Liver (tissue), 9 donors: ENCODE measurements around the gene MR1. TPM values are rescaled to one million over a fixed set of nuclear protein-coding genes. Genes with fewer than 3 reads are reported as not detected.

Experiments used
- DNase-seq: peaks from one replicate; pipeline ENCODE4 v3.0.0-alpha.2; 2017; ENCODE audit warnings: low spot score
- H3K27ac ChIP-seq, 2 donors: one replicate each; pipeline ENCODE4 v1.7.0; 2013; ENCODE audit warnings: inconsistent platforms in 2 of 2, low read length in 2 of 2, control low read depth in 1 of 2, low read depth in 1 of 2, mild to moderate bottlenecking in 1 of 2
- H3K27me3 ChIP-seq, 4 donors: one replicate each; pipeline versions ENCODE4 v1.6.1 to v1.7.0; 2013; ENCODE audit warnings: low read length in 3 of 4, inconsistent platforms in 1 of 4, mild to moderate bottlenecking in 1 of 4, moderate library complexity in 1 of 4; ENCODE audit not compliant: control insufficient read depth in 4 of 4, insufficient read depth in 4 of 4
- H3K36me3 ChIP-seq, 4 donors: one replicate each; pipeline versions ENCODE4 v1.6.1 to v1.7.0; 2013; ENCODE audit warnings: low read length in 3 of 4, mild to moderate bottlenecking in 3 of 4, low read depth in 1 of 4, moderate library complexity in 1 of 4; ENCODE audit not compliant: control insufficient read depth in 4 of 4, insufficient read depth in 3 of 4
- H3K4me1 ChIP-seq, 4 donors: one replicate each; pipeline versions ENCODE4 v1.6.1 to v1.7.0; 2013; ENCODE audit warnings: low read length in 3 of 4, mild to moderate bottlenecking in 3 of 4, moderate library complexity in 1 of 4; ENCODE audit not compliant: control insufficient read depth in 4 of 4, insufficient read depth in 4 of 4
- H3K4me3 ChIP-seq, 3 donors: one replicate each; pipeline versions ENCODE4 v1.6.1 to v1.7.0; 2013; ENCODE audit warnings: low read length in 3 of 3, control low read depth in 1 of 3, low read depth in 1 of 3, mild to moderate bottlenecking in 1 of 3
- H3K9ac ChIP-seq, 2 donors: one replicate each; pipeline ENCODE4 v1.7.0; 2013; ENCODE audit warnings: low read length in 2 of 2, mild to moderate bottlenecking in 2 of 2, moderate library complexity in 2 of 2, control low read depth in 1 of 2, low read depth in 1 of 2
- H3K9me3 ChIP-seq, 4 donors: one replicate each; pipeline versions ENCODE4 v1.6.1 to v1.7.0; 2013; ENCODE audit warnings: low read length in 3 of 4; ENCODE audit not compliant: control insufficient read depth in 4 of 4
- ATF3 ChIP-seq: IDR thresholded peaks from 2 replicates; pipeline ENCODE4 v1.6.1; 2016; ENCODE audit warnings: antibody characterized with exemption
- EGR1 ChIP-seq, 2 donors: IDR thresholded peaks; 2 replicates each; pipeline ENCODE4 v1.6.1; 2016 to 2018; ENCODE audit warnings: antibody characterized with exemption in 2 of 2, low read depth in 2 of 2
- FOXA1 ChIP-seq: IDR thresholded peaks from 2 replicates; pipeline ENCODE4 v1.6.1; 2016; ENCODE audit warnings: antibody characterized with exemption
- GABPA ChIP-seq, 2 donors: IDR thresholded peaks in 1 of 2; conservative IDR thresholded peaks in 1 of 2; 2 replicates each; pipeline ENCODE4 v1.6.1; 2016; ENCODE audit warnings: antibody characterized with exemption in 2 of 2, mild to moderate bottlenecking in 1 of 2, moderate library complexity in 1 of 2
- HNF4A ChIP-seq, 2 donors: conservative IDR thresholded peaks; 2 replicates each; pipeline ENCODE4 v1.6.1; 2016; ENCODE audit warnings: antibody characterized with exemption in 2 of 2, mild to moderate bottlenecking in 2 of 2
- HNF4G ChIP-seq: IDR thresholded peaks from 2 replicates; pipeline ENCODE4 v1.6.1; 2016; ENCODE audit warnings: antibody characterized with exemption
- JUND ChIP-seq, 2 donors: IDR thresholded peaks; 2 replicates each; pipeline ENCODE4 v1.6.1; 2016; ENCODE audit warnings: antibody characterized with exemption in 2 of 2
- NR2F2 ChIP-seq: IDR thresholded peaks from 2 replicates; pipeline ENCODE4 v1.6.1; 2016; ENCODE audit warnings: antibody characterized with exemption
- RAD21 ChIP-seq, 2 donors: IDR thresholded peaks; 2 replicates each; pipeline ENCODE4 v1.6.1; 2016; ENCODE audit warnings: antibody characterized with exemption in 2 of 2, mild to moderate bottlenecking in 2 of 2
- REST ChIP-seq: IDR thresholded peaks from 2 replicates; pipeline ENCODE4 v1.6.1; 2016; ENCODE audit warnings: antibody characterized with exemption, mild to moderate bottlenecking
- RXRA ChIP-seq, 2 donors: IDR thresholded peaks; 2 replicates each; pipeline ENCODE4 v1.6.1; 2017 to 2018; ENCODE audit warnings: antibody characterized with exemption in 2 of 2, mild to moderate bottlenecking in 1 of 2
- SP1 ChIP-seq: IDR thresholded peaks from 2 replicates; pipeline ENCODE4 v1.6.1; 2018; ENCODE audit warnings: antibody characterized with exemption, mild to moderate bottlenecking
- TAF1 ChIP-seq: conservative IDR thresholded peaks from 2 replicates; pipeline ENCODE4 v1.6.1; 2016; ENCODE audit warnings: antibody characterized with exemption, mild to moderate bottlenecking
- YY1 ChIP-seq: IDR thresholded peaks from 2 replicates; pipeline ENCODE4 v1.6.1; 2016; ENCODE audit warnings: antibody characterized with exemption, mild to moderate bottlenecking
- WGBS: extraction: QIAGEN DNeasy Blood & Tissue Kit; methylation state at CpG from one replicate; pipeline ENCODE4 v1.1.7; 2013; 5-methylcytosine and 5-hydroxymethylcytosine counted together
- polyA plus RNA-seq, 2 donors: library from polyadenylated mRNA; stranded (reverse) in 1 of 2; unstranded in 1 of 2; fragments of 200-250 nt in 1 of 2; fragments of >200 nt in 1 of 2; fragmentation: Nextera tagmentation in 1 of 2; extraction: Ambion mirVana in 1 of 2; gene quantifications; one replicate each; pipeline versions ENCODE4 v1.2.1 to v1.2.3, GENCODE V29; 2013 to 2015
- total RNA-seq, 2 donors: library from RNA; depleted of rRNA; stranded (reverse); fragments of >200 nt; gene quantifications; one replicate each; pipeline ENCODE4 v1.2.3, GENCODE V29; 2014
- TF ChIP-seq, protein P1 (sequence below): IDR thresholded peaks from 2 replicates; pipeline ENCODE4 v1.6.1; 2016; ENCODE audit warnings: antibody characterized with exemption
- TF ChIP-seq, protein P2 (sequence below): fragments of 150-350 bp; IDR thresholded peaks from 2 replicates; pipeline ENCODE4 v1.5.1; 2017; ENCODE audit warnings: improper control_type of control experiment, low read depth, low read length; ENCODE audit not compliant: missing input control
- donor health status: healthy.
- donor health status: healthy.
- donor health status: healthy.
- donor health status: healthy.
- donor health status: healthy.

Gene MR1
- total and polyA plus RNA-seq, 4 donors = 5.5 to 8.1 (median 6.1) TPM

DNA sequence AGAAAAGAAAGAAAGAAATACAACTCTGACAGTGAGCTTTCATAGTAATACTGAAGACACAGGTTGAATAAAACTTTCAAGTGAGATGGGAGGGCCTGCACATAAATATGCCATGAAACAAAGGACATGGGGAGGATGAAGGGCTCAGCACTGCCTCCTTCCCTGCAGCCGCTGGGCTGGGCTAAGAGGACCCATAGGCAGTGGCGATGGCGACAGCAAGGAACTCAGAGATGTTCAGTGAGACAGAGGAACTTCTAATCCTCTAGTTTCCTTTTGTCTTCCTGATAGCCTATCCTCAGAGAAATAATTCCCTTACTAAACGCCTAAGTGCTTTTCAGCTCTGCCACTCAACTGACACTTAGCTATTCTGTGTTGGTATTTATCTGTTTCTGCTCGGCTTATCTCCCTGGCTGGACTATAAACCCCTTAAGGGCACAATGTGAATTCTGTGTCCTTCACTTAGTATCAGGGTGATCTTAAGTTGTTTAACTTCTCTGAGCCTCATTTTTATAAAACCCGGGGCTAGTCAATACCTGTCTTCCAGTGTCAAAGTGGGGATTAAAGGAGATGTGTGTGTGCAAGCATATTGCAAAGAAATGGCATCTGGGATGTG is 30.3 kb downstream of the MR1 start:
- TF ChIP-seq FOXA1 (no peak), JUND (IDR thresholded peaks at IDR 0.05) (no peak), YY1 (no peak), GABPA (IDR thresholded peaks at IDR 0.05 in 1 of 2, conservative IDR thresholded peaks at IDR 0.05 in 1 of 2) (no peak), EGR1 (IDR thresholded peaks at IDR 0.05; ENCODE audit: low read depth in 2 of 2) (no peak), RAD21 (IDR thresholded peaks at IDR 0.05) (no peak), TAF1 (no peak), REST (no peak), SP1 (no peak), NR2F2 (no peak), HNF4A (conservative IDR thresholded peaks at IDR 0.05) (no peak), RXRA (IDR thresholded peaks at IDR 0.05) (no peak), HNF4G (no peak), ATF3 (no peak)
- TF ChIP-seq, protein P1, sequence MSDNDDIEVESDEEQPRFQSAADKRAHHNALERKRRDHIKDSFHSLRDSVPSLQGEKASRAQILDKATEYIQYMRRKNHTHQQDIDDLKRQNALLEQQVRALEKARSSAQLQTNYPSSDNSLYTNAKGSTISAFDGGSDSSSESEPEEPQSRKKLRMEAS = no peak
- no peaks in the 10 kb centered on the region for H3K27me3 ChIP-seq
- 59% methylated on average over 6 of the region's 6 CpGs for WGBS
- H3K9me3 ChIP-seq = no peaks in the 10 kb centered on the region
- no peak for DNase-seq
- H3K36me3 ChIP-seq = no peaks in the 10 kb centered on the region
- H3K27ac ChIP-seq = no peak overlapping the region
- H3K4me1 ChIP-seq = no peaks in the 10 kb centered on the region
- no peak overlapping the region for H3K4me3 ChIP-seq
- H3K9ac ChIP-seq = no peak overlapping the region

DNA sequence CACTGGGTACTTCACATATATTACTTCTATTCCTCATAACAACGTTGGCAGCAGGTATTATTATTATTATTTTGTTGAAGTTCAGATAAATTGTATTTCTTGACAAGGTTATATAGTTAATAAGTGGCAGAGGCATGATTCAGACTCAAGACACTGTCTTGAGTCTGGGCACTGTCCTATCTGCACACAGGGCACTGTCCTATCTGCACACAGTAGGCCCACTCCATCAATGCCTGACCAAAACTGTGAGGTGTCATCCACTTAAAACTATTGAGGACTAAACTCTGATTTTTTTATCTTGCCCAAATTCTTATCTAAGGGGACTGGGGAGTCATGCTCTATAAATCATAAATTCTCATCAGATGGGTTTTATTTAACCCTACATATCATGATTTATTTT is 30.9 kb downstream of the MR1 start:
- TF ChIP-seq, protein P1 = no peak
- no peak for TF ChIP-seq YY1
- TF ChIP-seq RAD21 (IDR thresholded peaks at IDR 0.05) = no peak
- TF ChIP-seq, protein P2, sequence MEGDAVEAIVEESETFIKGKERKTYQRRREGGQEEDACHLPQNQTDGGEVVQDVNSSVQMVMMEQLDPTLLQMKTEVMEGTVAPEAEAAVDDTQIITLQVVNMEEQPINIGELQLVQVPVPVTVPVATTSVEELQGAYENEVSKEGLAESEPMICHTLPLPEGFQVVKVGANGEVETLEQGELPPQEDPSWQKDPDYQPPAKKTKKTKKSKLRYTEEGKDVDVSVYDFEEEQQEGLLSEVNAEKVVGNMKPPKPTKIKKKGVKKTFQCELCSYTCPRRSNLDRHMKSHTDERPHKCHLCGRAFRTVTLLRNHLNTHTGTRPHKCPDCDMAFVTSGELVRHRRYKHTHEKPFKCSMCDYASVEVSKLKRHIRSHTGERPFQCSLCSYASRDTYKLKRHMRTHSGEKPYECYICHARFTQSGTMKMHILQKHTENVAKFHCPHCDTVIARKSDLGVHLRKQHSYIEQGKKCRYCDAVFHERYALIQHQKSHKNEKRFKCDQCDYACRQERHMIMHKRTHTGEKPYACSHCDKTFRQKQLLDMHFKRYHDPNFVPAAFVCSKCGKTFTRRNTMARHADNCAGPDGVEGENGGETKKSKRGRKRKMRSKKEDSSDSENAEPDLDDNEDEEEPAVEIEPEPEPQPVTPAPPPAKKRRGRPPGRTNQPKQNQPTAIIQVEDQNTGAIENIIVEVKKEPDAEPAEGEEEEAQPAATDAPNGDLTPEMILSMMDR = no peak
- no peaks in the 10 kb centered on the region for H3K27me3 ChIP-seq
- H3K4me3 ChIP-seq = no peak overlapping the region
- no peaks in the 10 kb centered on the region for H3K9me3 ChIP-seq
- no peak overlapping the region for H3K27ac ChIP-seq
- H3K4me1 ChIP-seq = no peaks in the 10 kb centered on the region
- no peak overlapping the region for H3K9ac ChIP-seq
- DNase-seq = no peak
- no peaks in the 10 kb centered on the region for H3K36me3 ChIP-seq
- WGBS = 55% methylated on average over 1 of the region's 1 CpG
